ENCODE results near the gene CCDC28A.

CCDC28A gene

GRCh38 chr6:138795809-138796603 lies 22.4 kb downstream of the CCDC28A start, which contains the start of gene ECT2L:
ECT2L (plus strand) TSS chr6:138796087; CDS start chr6:138813275, 17,188 bp downstream.
- DNase-seq (ENCODE audit: low read depth) = no peak

- DNase-seq (ENCODE audit: low read depth) = no peak
These were observed 23.2 kb downstream of the CCDC28A start for GRCh38 chr6:138796771-138797170.

- no peak for DNase-seq (ENCODE audit: low read depth)
These were observed 24.4 kb downstream of the CCDC28A start for GRCh38 chr6:138797806-138798446.

GRCh38 chr6:138800377-138801150 lies 27.0 kb downstream of the CCDC28A start:
- no peak for DNase-seq (ENCODE audit: low read depth)

- no peak for DNase-seq (ENCODE audit: low read depth)
These were observed 29.8 kb downstream of the CCDC28A start for GRCh38 chr6:138803331-138803730.

GRCh38 chr6:138803861-138804260 lies 30.3 kb downstream of the CCDC28A start:
- no peak for DNase-seq (ENCODE audit: low read depth)

- DNase-seq (ENCODE audit: low read depth) = peak; percentile 19
These were observed 31.6 kb downstream of the CCDC28A start for GRCh38 chr6:138805016-138805765.

- no peak for DNase-seq (ENCODE audit: low read depth)
These were observed 33.3 kb downstream of the CCDC28A start for GRCh38 chr6:138806889-138807288.

- DNase-seq (ENCODE audit: low read depth) = no peak
These were observed 36.1 kb downstream of the CCDC28A start for GRCh38 chr6:138809677-138810076.

GRCh38 chr6:138811866-138812265 lies 38.3 kb downstream of the CCDC28A start:
- no peak for DNase-seq (ENCODE audit: low read depth)

GRCh38 chr6:138814179-138814834 lies 40.7 kb downstream of the CCDC28A start:
- DNase-seq (ENCODE audit: low read depth) = no peak

GRCh38 chr6:138815221-138815620 lies 41.7 kb downstream of the CCDC28A start:
- DNase-seq (ENCODE audit: low read depth) = no peak

- DNase-seq (ENCODE audit: low read depth) = peak; percentile 28
These were observed 42.4 kb downstream of the CCDC28A start for GRCh38 chr6:138815797-138816528.

GRCh38 chr6:138817799-138818198 lies 44.2 kb downstream of the CCDC28A start:
- DNase-seq (ENCODE audit: low read depth) = peak; percentile 69

- no peak for DNase-seq (ENCODE audit: low read depth)
These were observed 45.1 kb downstream of the CCDC28A start for GRCh38 chr6:138818496-138819194.

- DNase-seq (ENCODE audit: low read depth) = no peak
These were observed 48.0 kb downstream of the CCDC28A start for GRCh38 chr6:138821519-138821918.

- DNase-seq (ENCODE audit: low read depth) = no peak
These were observed 51.0 kb downstream of the CCDC28A start for GRCh38 chr6:138824482-138825144.

GRCh38 chr6:138830248-138830647 lies 56.7 kb downstream of the CCDC28A start:
- no peak for DNase-seq (ENCODE audit: low read depth)

GRCh38 chr6:138832182-138832581 lies 58.6 kb downstream of the CCDC28A start:
- no peak for DNase-seq (ENCODE audit: low read depth)

Data from HS-5 (cell line).